Astrocyte of the hippocampus (primary cell): ENCODE measurements around the gene ICOS.
"Not testable (repeated sequence)": the region's sequence is repeated elsewhere in the genome, so short reads cannot be mapped to it uniquely, and the experiment has no call there.

ENCODE experiments used
- DNase-seq: peaks from one replicate; pipeline ENCODE4 v3.0.0; 2011; ENCODE audit warnings: low read depth, low spot score

ICOS gene

GRCh38 chr2:203973676-203974075 is 37.1 kb downstream of the ICOS start:
- DNase-seq, result no peak

- DNase-seq, result no peak
These were observed 39.3 kb downstream of the ICOS start for GRCh38 chr2:203975912-203976311.

GRCh38 chr2:203982276-203982675 is 45.7 kb downstream of the ICOS start:
- no peak for DNase-seq

GRCh38 chr2:203983064-203983715 is 46.6 kb downstream of the ICOS start:
- no peak for DNase-seq

- DNase-seq, result not testable (repeated sequence)
These were observed 49.4 kb downstream of the ICOS start for GRCh38 chr2:203985978-203986377.

GRCh38 chr2:203987959-203988358 is 51.4 kb downstream of the ICOS start:
- DNase-seq, result no peak

GRCh38 chr2:203988500-203989260 is 52.1 kb downstream of the ICOS start:
- no peak for DNase-seq

- DNase-seq, result no peak
These were observed 53.0 kb downstream of the ICOS start for GRCh38 chr2:203989521-203989920.

DNA sequence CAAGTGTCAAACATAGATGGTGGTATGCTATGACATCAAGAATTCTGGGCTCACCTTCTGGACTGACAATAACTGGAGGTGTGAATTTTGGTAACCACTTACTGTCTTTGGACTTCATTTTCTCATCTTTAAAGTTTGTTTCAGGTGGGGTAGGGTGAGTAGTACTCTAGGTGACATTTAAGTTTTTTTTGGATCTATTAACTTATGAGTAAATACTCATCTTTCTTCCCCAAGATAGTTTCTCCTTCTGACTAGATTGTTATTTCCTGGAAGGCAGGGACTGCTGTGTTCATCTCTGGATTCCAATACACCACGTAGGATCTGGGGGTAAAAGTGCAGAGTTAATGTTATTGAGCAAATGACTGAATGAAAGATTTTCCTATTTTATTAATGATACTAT is 55.9 kb downstream of the ICOS start:
- no peak for DNase-seq

DNA sequence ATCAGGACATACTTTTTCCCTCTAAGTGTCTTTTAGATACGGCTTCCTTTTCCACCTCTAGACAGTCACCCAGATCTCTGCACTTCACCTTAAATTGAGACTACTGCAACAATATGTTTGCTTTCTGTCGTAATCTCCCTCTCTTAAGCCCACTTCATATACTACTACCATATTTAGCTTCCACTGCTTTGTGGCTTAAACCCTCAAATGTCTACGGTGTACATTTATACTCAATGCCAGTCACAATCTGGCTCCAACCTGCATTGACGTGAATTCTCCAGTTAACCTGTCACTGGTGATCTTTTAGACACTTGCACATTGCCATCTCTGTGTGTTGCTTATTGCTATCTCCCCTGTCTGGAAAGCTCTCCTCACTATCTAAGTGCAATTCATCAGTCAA is 56.4 kb downstream of the ICOS start:
- no peak for DNase-seq

DNA sequence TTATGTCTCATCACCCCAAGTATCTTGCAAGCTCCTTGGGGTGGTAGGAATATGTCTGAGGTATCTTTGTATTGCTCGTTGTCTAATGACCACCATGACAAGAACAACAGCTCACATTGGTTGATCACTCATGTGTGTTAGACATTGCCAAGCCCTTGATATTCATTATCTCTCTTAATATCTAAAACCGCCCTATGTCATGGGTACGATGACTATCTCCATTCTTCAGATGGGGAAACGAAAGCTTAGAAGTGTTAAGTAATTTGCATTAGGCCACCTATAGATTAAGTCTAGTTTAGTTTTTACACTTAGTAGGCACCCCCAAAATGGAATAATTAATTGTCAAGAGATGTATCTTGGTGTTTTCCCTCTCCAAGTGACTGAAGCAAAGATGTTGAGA is 57.0 kb downstream of the ICOS start:
- DNase-seq, result no peak

- DNase-seq, result no peak
These were observed 58.2 kb downstream of the ICOS start for GRCh38 chr2:203994735-203995134.

GRCh38 chr2:203996692-203997091 is 60.1 kb downstream of the ICOS start:
- no peak for DNase-seq

- no peak for DNase-seq
These were observed 60.9 kb downstream of the ICOS start for GRCh38 chr2:203997481-203997880.

DNA sequence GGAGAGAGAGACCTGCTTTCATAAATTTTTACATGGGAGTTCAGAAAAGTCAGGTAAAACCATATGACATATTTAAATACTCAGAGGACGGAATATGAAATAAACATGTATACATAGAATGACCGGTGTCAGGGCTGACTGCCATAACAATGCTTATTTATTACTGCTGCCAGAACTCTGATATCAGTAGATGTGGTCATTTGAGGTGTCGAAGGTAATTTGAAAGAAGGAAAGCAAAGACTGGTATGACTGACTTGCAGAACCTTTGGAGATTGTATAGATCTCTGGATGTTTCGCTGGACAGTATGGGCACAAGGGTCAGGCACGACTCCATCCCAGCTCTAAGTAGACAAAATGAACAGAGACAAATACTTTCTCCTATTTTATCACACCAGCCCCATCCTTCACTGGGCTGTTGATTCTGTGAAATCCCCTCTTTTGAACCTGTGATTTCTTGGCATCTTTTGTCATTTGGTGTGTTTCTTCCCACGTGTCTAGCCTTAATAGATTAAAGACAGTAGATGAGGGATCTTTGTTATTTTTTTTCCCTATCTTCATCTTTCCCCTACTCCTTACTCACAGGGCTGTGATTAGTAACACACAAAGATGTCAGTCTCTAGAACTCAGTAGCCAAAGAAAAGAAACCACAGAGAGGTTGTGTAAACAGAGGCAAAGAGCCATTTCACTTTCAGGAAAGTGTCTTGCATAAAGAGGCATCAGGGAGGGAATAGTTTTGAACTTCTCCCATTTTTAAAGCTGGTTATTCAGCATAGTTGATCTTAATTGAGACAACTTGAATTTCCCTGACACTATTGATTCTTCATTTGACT is 61.6 kb downstream of the ICOS start:
- DNase-seq, result peak; percentile 77

GRCh38 chr2:203999835-204000234 is 63.3 kb downstream of the ICOS start:
- no peak for DNase-seq

- DNase-seq, result no peak
These were observed 63.9 kb downstream of the ICOS start for GRCh38 chr2:204000446-204000845.

DNA sequence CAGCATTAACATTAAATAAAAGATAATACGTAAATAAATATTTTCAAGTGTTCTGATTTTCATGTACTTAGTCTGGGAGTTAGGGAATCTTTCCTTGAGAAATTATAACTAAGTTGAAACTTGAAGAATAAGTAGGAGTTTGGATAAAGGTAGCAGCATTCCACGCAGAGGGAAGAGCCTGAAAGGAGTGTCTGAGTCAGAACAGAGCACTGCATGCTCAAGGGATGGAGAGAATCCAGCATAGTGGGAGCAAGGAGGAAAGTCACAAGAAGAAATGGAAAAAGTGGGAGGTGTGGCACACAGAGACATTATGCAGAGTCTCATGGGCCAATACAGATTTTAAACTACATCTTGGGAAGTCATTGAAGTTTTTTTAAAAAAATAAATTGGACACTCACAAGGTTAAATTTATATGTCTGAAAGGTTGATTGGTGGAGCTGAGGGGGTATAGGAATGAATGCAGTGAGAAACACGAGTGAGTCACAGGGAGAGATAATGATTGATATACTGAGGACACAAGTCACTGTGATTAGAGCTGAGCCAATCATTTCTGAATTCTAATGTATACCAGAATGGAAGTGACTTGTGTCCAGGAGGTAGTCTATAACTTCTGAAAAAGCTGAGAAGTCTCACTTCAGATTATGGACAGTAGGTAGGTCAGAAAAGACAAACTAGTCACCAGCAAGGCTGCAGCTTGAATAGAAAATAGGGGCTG is 66.9 kb downstream of the ICOS start:
- no peak for DNase-seq

- no peak for DNase-seq
These were observed 68.3 kb downstream of the ICOS start for GRCh38 chr2:204004912-204005311.

DNA sequence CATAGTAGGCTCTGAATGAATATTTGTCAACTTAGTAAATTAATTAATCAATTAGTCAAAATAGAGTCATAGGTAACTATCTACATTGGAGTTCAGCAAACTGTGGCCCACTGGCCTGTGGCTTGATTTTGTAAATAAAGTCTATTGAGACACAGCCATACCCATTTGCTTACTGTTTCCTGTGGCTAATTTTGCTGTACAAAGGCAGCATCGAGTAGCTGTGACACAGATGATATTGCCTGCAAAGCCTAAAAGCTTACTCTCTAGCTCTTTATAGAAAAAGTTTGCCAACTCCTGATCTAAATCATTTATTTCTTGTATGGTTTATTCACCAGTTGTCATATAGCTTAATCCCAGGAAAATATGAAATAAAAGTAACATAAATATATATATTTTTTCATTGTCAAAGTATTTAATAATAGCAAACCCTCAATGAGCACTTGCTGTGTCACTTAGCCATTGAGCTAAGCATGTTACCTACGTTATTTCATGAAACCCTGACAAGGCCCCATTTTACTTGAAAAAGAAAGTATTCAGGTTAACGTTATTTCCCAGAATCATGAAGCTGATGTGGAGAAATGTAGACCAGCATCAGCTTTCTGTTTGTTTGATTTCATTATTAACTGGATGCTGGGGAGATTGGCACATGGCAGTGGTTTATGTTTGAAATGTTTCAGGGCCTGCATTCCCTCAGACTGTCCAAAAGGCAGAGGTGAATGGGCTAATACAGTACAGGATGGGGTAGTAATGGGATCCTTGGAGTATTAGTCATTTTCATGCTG is 69.6 kb downstream of the ICOS start:
- DNase-seq, result no peak

DNA sequence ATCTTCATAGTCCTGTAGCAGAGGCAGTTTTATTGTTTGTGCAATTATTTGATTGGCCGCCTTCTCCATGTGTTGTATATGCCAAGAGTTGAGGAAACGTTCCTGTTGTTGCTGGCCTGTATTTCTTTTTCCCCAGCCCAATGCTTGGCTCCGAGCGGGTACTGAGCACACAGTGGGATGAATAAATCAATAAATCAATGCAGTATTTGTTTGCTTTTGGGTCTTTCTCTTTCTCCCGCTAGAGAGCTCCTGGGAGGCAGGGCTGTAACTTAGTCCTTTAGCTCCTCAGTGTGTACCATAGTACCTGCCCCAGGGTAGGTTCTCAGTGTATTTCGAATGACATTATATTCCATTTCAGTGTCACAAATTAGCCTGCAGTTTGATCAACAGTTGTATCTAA is 71.8 kb downstream of the ICOS start:
- DNase-seq, result no peak
